HG03095 (cell line): ENCODE data around the gene PXMP4.

Experiments
- ATAC-seq: cut with Tn5 transposase; IDR thresholded peaks from one replicate; pipeline ENCODE4 v1.9.1; 2021; ENCODE audit warnings: moderate library complexity; ENCODE audit not compliant: unreplicated experiment

Gene PXMP4

GRCh38 chr20:33685328-33686099, 34.6 kb downstream of the PXMP4 start:
- peak; percentile 37 for ATAC-seq

- no peak for ATAC-seq
Measured at GRCh38 chr20:33684533-33685327, 35.4 kb downstream of the PXMP4 start.

GRCh38 chr20:33681728-33682353, 38.3 kb downstream of the PXMP4 start:
- ATAC-seq: no peak

DNA sequence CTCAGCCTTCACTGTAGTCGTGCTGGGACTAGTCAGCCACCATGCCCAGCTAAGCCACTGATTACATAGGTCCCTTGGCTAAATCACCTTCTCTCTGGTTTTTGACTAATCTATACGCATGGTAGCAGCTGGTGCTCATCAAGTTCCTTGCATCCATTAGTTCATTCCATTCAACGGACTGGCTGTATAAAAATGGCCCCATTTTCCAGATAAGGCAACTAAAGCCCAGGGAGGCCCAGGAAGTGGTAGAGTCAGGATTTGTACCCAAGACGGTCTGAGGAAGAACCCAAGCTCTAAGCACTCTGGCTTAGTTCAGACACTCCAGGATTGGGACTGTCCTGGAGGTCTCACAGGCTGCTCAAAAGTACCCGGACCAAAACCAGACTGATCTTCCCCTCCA, 38.8 kb downstream of the PXMP4 start:
- ATAC-seq: no peak

GRCh38 chr20:33680686-33681085, 39.4 kb downstream of the PXMP4 start:
- ATAC-seq: no peak

GRCh38 chr20:33679758-33680485, 40.2 kb downstream of the PXMP4 start:
- ATAC-seq: peak; percentile 54

GRCh38 chr20:33677991-33678702, 42.0 kb downstream of the PXMP4 start:
- no peak for ATAC-seq

DNA sequence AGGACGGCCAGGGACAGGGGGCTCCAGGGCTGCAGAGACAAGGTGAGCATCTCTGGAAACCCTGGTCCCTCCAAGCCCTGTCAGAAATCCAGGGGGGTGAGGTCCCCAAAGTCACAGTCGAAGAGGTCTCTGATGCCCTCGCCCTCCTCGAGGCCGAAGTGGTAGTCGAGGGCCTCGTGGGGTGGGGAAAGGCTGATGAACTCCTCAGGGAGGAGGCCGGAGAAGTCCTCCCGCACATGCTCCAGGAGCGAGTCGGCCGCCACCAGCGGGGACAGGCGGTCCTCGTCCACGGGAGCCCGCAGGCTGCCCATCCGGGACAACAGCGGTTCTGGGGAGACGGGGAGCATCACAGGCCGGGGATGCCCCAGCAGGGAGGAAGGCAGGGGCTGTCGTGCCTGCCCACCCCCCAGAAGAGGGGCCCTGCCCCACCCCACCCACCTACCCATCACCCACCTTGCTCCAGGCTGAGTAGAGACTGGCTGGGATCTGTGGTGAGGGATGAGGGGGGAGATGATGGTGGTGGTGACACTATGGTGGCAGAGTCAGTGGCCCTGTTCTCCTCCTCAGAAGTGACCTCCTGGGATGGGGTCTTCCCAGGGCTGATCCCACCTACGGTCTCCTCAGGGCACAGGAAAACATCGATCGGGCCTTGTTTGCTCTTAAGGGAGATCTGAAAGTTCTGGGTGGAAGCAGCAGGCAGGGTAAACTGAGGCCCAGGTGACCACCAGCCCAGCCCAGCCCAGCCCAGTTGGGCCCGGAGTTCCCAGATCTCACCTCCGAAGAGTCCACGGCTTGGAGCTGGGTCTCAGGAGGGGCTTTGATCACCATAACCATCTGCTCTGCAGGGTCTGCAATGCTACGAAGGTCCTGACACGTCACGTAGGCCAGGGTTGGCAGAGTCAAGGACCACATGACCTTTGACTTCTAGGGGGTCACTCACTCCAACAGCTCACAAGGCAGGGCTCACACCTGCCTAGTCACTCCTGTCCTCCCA, 43.2 kb downstream of the PXMP4 start:
- ATAC-seq: no peak

GRCh38 chr20:33676121-33676520, 44.0 kb downstream of the PXMP4 start:
- no peak for ATAC-seq

DNA sequence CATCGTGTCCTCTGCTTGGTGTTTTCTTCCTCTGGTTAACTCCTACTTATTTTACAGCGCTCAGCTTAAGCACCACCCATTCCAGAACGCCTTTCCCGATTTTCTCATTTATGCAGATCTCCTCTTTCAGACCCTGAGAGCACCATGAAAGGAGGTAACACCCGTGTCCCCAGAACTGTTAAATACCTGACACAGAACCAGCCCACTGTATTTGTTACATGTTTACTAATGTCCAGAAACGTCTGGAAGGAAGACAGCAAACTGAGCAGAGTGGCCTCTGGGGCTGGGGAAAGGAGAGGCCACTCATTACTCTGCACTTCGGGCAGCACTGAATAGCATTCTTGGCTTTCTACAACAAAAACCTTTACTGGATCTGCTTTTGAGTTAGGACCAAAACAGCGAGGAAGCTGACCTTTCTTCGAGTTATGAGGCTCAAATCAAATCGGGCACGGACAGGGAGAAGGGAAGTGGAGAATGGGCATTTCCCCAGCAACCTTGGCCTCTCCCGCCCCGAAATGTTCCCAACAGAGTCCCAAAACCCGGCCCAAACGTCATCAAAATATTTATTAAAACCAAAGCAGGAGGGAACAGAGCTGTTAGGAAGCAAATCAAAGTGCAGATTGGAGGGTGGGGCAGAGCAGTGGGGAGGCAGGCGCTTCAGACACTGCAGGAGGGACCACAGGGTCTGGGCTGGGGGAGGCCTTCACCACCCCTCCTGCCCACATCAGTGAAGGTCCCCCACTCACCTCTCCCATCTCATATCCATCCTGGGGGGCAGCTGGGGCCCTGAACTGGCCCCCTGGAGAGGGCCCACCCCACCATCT, 44.8 kb downstream of the PXMP4 start:
- ATAC-seq: no peak

DNA sequence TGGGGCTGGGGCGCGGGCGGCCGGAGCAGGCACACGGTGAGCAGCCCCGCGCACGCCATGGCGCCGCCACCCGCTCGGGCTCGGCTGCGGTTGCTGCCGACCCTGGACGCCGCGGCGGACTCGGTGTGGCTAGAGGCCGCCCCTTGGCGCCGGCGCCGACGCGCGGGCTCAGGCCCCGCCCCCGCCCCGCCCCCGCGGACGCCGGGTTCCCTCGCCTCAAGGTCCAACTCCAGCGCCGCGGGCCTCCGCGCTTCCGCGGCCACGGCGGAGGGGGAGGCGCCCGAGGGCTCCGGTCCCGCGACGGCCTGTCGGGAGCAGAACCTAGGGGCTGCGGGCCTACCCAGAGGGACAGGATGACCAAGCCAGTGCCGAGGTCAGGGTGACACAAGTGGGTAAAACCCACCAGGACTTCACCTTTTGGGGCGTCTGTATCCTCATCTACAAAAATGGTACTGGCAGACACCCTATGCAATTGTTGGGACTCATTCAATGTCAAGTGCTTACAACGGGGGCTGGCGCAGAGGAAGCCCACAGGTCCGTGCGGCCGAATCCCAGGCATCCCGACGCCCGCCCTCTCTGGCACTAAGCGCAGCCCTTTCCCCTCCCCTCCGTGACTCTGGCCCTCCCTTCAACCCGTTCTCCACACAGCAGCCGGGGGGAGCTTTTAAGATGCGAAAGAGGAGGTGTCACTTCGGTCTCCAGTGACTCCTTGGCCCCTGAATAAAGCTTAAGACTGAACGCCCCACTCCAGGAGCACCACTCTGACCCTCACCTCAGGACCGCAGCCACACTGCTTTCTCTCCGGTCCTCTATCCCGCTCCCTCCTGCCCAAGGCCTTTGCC, 45.6 kb downstream of the PXMP4 start, which contains the start of gene NECAB3:
TSS of gene NECAB3 (minus strand) at position 135 of the 842 bp plus-strand sequence. CDS start at position 59, 76 bp downstream.
- ATAC-seq: peak; percentile 61

GRCh38 chr20:33673410-33674293, 46.5 kb downstream of the PXMP4 start:
- peak; percentile 9 for ATAC-seq

GRCh38 chr20:33673114-33673409, 47.0 kb downstream of the PXMP4 start:
- no peak for ATAC-seq

DNA sequence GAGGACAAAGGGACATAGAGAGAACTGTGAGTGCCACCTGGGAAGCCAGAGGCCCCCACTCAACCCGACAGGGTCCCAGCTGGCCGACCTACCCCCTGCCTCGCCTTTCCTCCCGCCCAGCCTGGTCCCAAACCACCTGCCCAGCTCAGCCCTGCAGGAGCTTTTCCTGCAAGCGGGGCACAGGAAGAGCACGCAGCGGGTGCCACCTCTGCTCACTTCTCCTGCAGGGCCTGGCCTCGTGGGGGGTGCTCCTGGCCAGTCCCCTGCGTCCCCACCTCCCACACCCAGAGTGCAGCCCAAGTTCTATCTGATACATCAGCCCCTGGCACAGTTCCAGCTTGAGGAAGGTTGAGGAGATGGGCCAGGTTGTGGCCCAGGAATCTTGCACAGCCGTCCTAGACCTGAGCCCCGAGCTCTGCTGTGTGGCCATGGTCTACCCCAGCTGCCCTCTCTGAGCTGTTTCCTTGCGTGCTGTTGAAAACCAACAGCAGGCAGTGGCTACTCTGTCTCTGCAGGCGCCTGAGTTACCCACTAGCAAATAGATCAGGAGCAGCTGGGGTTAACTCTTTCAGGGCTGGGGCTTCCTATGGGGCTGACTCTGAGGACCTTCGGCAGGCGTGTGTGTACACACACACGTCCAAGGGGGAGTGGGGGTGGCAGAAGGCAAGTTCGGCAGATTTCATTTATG, 47.5 kb downstream of the PXMP4 start:
- no peak for ATAC-seq

GRCh38 chr20:33671573-33672288, 48.4 kb downstream of the PXMP4 start:
- no peak for ATAC-seq
